SIG-M5 treated with dmso at 0.1 percent for 504 hours (cell line): ENCODE measurements around the gene MORN3.

Source experiments
- DNase-seq: peaks from one replicate; lab custom pipeline; 2025; ENCODE audit not compliant: unreplicated experiment; lab: John Stamatoyannopoulos, UW

MORN3 gene

GRCh38 chr12:121603581-121603980 is 65.9 kb downstream of the MORN3 start:
- no peak for DNase-seq

GRCh38 chr12:121602766-121603165 is 66.7 kb downstream of the MORN3 start:
- DNase-seq = no peak

GRCh38 chr12:121600702-121601336 is 68.6 kb downstream of the MORN3 start:
- no peak for DNase-seq
